Stimulated activated CD4-positive, alpha-beta T cell treated with anti-CD3 and anti-CD28 coated beads, Interleukin-4, amount 100 ng/mL, for 24 hours (primary cell): ENCODE measurements around the gene IRX2.

ENCODE experiments used
- DNase-seq: peaks from one replicate; pipeline ENCODE4 v3.0.0-alpha.2; 2020

The IRX2 gene

GRCh38 chr5:2740051-2740875 is 11.2 kb downstream of the IRX2 start:
- DNase-seq: no peak

GRCh38 chr5:2739360-2740050 is 12.0 kb downstream of the IRX2 start:
- DNase-seq: no peak

DNA sequence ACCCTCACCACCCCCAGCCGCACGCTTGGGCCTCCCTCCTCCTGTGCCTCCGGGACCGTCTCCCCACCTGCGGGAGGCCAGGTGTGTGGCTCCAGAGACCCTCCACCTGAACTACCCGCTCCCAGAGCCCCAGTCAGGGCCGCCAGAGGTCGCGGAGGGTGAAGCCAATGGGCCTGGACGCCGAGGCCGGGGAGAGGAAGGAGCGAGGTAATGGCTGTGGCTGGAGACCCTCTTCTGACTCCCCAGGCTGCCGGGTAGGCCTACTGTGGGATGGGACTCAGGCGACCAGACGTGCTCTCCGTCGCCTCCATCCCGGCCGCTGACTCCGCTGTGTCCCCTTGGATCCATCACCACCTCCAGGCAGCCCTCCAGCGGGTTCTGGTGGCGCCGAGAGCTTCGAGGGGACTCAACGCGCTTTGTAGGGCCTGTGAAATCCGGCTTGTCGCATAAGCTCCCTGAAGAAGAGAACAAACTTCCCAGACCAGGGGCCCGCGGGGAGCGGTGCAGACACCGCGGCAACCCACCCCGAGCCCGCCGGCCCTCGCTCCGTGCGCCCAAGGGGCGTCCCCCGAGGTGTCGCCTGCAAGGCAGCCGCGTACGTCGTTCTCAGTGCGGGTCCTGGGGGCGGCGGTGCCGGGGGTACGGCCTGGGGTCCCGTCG is 12.6 kb downstream of the IRX2 start:
- no peak for DNase-seq

- DNase-seq: no peak
These were observed 13.2 kb downstream of the IRX2 start for GRCh38 chr5:2738156-2738699.

DNA sequence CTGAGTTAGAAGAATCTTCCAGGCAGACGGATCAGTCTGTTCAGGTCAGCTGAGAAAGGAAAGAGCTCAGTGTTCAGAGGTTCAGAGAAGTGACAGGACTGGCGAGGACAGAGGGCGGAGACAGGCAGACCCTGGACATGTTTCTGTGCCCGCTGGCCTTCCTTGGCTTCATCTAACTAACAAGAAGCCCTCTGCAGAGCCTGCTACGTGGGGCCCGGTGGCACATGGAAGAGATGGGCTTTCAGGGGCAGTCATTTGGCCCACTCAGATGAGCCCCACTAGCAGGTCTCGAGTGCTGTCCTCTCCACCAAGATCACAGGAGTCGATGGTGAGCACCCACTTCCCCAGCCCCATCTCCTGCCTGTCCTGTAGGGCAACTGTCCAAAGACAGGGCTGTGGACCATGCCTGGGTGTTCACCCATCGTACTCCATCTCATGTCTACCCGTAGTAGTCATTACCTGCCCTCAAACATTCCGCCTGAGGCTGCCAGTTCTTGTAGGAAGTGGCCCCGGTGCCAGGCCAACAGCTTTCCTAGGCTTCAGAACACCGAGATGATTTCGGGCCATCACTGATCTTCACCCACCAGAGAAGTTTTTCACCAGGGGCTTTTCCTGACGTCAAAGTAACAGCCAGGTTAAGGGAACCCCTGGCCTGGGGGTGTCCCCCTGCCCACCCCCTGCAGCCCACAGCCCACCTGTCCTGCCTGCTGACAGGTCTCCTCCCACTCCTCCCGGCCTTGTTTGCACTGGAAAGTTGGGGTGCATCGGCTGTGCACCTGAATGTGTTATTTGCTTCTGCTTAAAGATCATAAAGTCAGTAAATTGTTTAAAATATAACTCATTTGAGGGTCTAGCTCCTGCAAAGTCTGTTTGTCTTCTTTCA is 14.0 kb downstream of the IRX2 start:
- no peak for DNase-seq

DNA sequence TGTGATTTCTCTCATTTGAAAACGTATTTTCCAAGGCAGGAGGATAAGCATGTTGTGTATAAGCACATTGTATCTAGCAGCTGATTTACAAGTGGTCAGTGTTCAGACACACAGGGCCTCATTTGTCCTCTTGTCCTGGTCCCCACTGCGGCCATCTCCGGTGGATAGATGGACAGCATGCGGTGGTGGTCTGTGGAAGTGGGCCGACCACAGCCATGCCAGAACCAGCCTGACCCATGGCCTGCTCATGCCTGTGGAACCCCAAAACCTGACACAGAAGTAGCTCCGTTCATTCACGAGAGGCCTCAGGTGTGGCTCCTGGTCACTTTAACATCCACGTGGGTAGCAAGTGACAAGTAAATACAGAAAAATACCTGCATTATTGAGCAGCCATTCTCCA is 14.6 kb downstream of the IRX2 start:
- DNase-seq: no peak

- DNase-seq: no peak
These were observed 15.5 kb downstream of the IRX2 start for GRCh38 chr5:2735996-2736395.

DNA sequence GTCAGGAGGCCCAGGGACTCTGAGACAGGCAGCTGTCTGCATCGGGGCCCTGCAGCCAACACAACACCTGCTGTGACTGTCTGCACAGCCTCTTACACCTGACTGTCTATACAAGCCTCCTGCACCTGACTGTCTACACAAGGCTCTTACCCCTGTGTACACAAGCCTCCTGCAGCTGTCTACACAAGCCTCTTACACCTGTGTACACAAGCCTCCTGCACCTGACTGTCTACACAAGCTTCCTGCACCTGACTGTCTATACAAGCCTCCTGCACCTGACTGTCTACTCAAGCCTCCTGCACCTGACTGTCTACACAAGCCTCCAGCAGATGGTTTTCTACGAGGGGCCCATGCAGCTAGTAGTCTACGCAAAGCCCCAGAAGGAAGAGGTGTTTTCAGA is 18.6 kb downstream of the IRX2 start:
- DNase-seq: no peak

GRCh38 chr5:2732004-2732403 is 19.5 kb downstream of the IRX2 start:
- DNase-seq: no peak

GRCh38 chr5:2729189-2729588 is 22.3 kb downstream of the IRX2 start:
- no peak for DNase-seq

DNA sequence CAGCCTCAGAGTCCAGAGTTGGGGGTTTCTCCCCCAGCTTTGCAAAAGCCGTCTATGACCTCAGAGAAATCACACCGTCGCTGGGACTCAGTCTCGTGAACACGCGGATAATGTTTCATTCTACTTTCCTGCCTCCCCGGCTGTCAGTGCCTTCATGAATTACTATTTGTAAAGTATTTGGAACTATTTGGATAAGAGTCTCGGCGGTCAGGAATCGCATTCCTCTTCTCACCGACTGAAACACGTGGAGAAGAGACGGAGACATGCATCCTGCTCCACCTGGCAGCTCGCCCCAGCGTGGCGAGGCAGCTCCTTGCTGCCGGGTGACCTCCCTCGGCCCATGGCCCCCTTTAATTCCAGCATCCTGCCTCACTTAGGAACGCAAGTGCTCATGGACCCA is 23.9 kb downstream of the IRX2 start:
- DNase-seq: no peak

GRCh38 chr5:2725980-2726765 is 25.3 kb downstream of the IRX2 start:
- no peak for DNase-seq

DNA sequence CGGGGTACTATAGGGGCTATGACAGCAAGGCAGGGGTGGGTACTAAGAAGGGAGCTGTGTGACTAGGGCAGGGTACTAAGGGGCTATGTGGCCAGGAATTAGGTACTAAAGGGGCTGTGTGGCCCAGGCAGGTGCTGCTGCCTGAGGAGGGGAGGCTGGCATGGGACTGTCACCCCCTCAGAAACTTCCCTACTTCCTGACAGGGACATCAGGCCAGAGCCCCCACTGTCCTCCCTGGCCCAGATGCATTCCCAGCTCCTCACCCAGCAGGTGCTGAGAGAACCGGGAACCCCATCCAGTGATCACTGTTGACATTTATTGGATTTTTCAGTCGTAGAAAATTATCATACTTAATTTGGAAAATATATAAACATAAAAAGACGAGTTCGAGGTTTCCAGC is 26.6 kb downstream of the IRX2 start:
- no peak for DNase-seq

- DNase-seq: no peak
These were observed 27.4 kb downstream of the IRX2 start for GRCh38 chr5:2724031-2724581.

GRCh38 chr5:2722901-2723300 is 28.6 kb downstream of the IRX2 start:
- no peak for DNase-seq

- no peak for DNase-seq
These were observed 29.9 kb downstream of the IRX2 start for GRCh38 chr5:2721385-2722138.

DNA sequence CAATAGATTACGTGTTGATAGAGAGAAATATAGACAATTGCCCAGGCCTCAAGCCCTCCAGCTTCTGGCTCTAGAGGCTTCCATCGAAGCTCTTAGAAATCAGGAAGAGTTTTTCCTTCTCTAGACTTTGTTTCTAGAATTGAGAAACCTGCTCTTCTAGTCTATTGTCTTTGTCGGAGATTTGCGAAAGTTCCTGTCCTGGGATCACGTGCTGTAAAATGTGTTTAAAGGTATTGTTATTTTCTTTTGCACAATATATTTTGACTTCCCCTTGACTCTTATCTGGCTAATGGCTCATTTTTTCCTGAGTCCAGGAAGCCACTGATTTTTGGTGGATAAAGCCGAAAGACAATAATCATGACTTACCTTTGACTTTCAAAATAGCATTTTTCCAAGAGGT is 32.1 kb downstream of the IRX2 start:
- no peak for DNase-seq

DNA sequence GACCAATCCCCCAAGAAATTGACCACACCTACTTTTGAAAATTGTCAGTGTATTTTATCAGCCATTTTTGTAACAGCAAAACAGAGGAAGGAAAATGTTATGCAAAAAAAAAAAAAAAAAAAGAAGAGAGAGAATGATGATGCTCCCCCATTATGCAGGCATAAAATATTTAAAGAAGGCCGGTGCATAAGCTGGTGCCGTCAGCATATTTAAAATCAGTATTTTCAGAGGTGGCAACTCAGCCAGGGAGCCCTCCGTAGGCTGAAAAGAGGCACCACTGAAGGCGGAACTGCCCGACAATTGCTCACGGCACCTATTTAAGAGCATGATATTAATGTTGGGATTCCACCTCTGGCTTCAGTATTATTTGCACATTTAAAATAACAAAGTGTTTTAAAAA is 33.4 kb downstream of the IRX2 start:
- DNase-seq: no peak

GRCh38 chr5:2715856-2716255 is 35.6 kb downstream of the IRX2 start:
- DNase-seq: no peak

GRCh38 chr5:2714805-2715204 is 36.7 kb downstream of the IRX2 start:
- DNase-seq: no peak

DNA sequence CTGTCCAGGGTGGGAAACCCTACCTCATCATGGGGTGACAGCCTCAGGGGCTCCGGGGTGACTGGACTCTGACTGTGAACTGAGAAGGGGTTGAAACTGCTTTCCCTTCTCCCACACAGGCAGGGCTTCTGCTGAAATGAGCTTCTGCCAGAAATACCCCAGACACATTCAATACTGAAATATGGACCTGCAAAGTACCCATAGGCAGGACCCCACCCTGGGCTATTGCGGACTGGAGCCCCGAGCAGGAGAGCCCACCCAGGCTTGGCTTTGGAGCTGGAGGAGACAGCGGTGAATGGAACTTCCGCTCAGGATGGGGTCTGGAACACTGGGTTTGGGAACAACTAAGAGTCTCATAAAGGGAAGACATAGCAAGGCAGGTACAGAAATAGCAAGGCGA is 37.5 kb downstream of the IRX2 start:
- no peak for DNase-seq
